Eye (tissue), 1 donor: ENCODE measurements around the gene POLR2E.

Experiments used
- DNase-seq: peaks from one replicate; pipeline ENCODE4 v3.0.0-alpha.2; 2015

POLR2E gene

GRCh38 chr19:1062387-1063029 lies 32.7 kb downstream of the POLR2E start:
- no peak for DNase-seq

GRCh38 chr19:1061987-1062386 lies 33.2 kb downstream of the POLR2E start:
- no peak for DNase-seq

DNA sequence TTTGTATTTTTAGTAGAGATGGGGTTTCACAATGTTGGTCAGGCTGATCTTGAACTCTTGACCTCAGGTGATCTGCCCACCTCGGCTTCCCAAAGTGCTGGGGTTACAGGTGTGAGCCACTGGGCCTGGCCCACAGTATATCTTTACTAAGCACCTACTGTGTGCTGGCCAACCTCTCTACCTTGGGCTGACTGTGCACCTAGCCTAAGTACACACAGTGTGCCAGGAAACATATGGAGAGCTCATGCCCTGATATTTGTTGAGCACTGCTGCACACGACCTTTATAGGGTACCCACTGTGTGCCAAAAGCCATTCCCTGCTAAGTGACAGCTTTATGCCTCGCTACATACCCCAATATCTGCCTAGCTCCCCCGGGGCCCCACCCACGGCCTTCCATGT lies 34.5 kb downstream of the POLR2E start:
- DNase-seq: no peak

DNA sequence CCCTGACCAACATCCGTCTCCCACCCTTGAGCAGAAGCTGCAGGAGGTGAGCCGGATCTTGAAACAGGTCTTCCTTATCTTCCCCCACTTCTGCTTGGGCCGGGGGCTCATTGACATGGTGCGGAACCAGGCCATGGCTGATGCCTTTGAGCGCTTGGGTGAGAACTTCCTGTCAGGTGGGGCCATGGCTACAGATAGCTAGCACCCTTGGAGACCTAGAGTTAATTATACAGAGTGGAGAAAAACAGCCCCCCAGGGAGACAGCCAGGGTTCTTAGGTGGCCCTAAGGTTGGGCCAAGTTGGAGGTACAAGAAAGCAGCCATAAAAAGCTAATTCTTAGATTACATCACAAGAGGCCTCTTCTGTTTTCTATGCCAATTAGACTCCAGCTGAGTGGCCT lies 37.1 kb downstream of the POLR2E start:
- no peak for DNase-seq

DNA sequence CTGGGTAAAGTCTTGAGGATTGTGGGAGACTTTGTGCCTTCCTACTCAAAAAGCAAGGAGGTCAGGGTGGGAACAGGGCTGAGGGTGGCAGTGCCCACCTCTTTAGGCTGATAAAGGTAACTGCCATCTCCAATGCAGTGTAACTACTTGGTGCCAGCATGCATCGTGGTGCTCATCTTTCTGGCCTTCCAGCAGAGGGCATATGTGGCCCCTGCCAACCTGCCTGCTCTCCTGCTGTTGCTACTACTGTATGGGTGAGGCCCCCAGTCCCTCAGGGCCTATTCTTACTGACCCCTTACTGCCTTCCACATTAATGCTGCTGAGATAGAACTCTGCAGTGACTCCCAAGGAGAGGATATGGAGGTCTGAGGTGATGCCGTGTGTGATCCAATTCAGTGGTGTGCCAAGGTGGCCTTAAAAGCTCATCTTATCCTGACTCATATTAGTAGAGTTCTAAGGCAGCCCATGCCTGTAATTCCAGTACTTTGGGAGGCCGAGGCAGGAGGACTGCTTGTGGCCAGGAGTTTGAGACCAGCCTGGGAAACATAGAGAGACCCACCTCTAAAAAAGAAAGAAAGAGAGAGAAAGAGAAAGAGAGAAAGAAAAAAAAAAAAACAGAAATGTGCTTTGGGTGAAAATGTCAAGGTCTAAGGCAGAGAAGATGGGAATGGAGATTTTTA lies 37.9 kb downstream of the POLR2E start:
- DNase-seq: peak; percentile 74

- DNase-seq: no peak
Measured at GRCh38 chr19:1055886-1056620, 39.1 kb downstream of the POLR2E start.

GRCh38 chr19:1055028-1055425 lies 40.1 kb downstream of the POLR2E start:
- no peak for DNase-seq

GRCh38 chr19:1054102-1055027 lies 40.8 kb downstream of the POLR2E start:
- DNase-seq: no peak

DNA sequence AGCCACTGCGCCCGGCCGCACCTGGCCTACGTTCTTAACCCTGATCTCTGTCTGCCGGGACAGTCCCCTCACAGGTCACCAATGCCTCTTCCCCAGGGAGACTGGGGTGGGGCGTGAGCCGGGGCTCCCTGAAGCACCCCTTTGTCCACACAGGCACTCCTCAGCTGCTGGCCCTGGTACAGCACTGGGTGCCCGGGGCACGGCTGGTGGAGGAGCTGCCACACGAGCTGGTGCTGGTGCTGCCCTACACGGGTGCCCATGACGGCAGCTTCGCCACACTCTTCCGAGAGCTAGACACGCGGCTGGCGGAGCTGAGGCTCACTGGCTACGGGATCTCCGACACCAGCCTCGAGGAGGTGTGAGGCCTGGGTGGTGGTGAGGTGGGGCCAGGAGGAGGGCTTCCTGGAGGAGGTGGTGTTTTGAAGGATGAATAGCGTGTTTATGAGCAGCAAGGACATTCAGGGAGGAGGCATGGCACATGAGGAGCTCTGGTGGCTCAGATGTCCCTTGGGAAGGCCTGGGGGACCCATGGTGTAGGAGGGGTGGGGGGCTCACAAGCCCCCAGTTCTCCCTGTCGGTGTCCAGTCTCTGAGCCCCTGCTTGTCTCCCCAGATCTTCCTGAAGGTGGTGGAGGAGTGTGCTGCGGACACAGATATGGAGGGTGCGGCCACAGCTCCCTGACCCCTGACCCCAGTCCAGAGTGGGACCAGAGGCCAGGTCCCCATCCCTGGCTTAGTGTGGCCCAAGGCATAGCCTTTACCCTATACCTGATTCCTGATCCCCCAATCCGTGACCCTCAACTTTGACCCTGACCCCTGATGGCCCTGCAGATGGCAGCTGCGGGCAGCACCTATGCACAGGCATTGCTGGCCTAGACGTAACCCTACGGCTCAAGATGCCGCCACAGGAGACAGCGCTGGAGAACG lies 41.7 kb downstream of the POLR2E start:
- DNase-seq: no peak

GRCh38 chr19:1052349-1052975 lies 42.7 kb downstream of the POLR2E start:
- no peak for DNase-seq

DNA sequence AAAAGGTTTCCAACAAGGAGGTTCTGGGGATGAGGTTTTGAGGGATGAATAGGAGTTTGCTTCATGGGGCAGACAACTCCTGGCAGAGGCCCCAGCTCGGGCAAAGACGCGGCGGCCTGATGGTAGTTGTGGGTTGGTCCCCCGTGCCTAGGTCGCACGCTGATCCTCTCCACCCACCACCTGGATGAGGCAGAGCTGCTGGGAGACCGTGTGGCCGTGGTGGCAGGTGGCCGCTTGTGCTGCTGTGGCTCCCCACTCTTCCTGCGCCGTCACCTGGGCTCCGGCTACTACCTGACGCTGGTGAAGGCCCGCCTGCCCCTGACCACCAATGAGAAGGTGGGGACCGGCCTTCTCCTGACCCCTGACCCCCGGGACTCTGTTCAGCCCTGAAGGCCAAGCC lies 43.4 kb downstream of the POLR2E start:
- no peak for DNase-seq

- DNase-seq: no peak
Measured at GRCh38 chr19:1050989-1051788, 44.0 kb downstream of the POLR2E start.

DNA sequence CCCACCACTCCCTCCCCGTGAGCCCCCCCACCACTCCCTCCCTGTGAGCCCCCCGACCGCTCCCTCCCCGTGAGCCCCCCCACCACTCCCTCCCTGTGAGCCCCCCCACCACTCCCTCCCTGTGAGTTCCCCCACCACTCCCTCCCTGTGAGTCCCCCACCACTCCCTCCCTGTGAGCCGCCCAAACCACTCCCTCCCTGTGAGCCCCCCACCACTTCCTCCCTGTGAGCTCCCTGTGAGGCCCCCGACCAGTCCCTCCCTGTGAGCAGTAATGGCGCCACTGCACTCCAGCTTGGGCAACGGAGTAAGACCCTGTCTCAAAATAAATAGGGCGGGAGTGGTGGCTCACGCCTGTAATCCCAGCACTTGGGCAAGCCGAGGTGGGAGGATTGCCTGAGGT lies 45.4 kb downstream of the POLR2E start:
- DNase-seq: no peak

GRCh38 chr19:1049106-1049505 lies 46.1 kb downstream of the POLR2E start:
- DNase-seq: no peak

- no peak for DNase-seq
Measured at GRCh38 chr19:1047696-1048147, 47.5 kb downstream of the POLR2E start.

GRCh38 chr19:1046836-1047695 lies 48.1 kb downstream of the POLR2E start:
- DNase-seq: no peak

- DNase-seq: no peak
Measured at GRCh38 chr19:1046117-1046626, 49.0 kb downstream of the POLR2E start.

- no peak for DNase-seq
Measured at GRCh38 chr19:1045247-1045603, 50.0 kb downstream of the POLR2E start.
